Upper lobe of left lung (tissue), 4 donors: ENCODE measurements around the gene LDAH.

Source experiments
- EP300 ChIP-seq, 4 donors: sonication (generic); formaldehyde crosslinking; IDR thresholded peaks; one replicate each; pipeline ENCODE4 v1.5.1; 2017; ENCODE audit warnings: antibody characterized with exemption in 4 of 4, control low read depth in 2 of 4
- POLR2A ChIP-seq, 4 donors: fragments of 450-650 bp; IDR thresholded peaks; one replicate each; pipeline ENCODE4 v1.5.1; 2016 to 2017; ENCODE audit warnings: antibody characterized with exemption in 4 of 4, mild to moderate bottlenecking in 2 of 4
- TF ChIP-seq, protein P1 (sequence below), 6 experiments: fragments of 450-650 bp in 4 of 6; fragments of 200-600 bp in 2 of 6; sonication (generic) in 2 of 6; IDR thresholded peaks; one replicate each; pipeline ENCODE4 v1.5.1; 2016 to 2019; ENCODE audit warnings: antibody characterized with exemption in 6 of 6

- TF ChIP-seq EP300 (IDR thresholded peaks at IDR 0.05) (no peak), POLR2A (IDR thresholded peaks at IDR 0.05) (no peak)
- TF ChIP-seq, protein P1, sequence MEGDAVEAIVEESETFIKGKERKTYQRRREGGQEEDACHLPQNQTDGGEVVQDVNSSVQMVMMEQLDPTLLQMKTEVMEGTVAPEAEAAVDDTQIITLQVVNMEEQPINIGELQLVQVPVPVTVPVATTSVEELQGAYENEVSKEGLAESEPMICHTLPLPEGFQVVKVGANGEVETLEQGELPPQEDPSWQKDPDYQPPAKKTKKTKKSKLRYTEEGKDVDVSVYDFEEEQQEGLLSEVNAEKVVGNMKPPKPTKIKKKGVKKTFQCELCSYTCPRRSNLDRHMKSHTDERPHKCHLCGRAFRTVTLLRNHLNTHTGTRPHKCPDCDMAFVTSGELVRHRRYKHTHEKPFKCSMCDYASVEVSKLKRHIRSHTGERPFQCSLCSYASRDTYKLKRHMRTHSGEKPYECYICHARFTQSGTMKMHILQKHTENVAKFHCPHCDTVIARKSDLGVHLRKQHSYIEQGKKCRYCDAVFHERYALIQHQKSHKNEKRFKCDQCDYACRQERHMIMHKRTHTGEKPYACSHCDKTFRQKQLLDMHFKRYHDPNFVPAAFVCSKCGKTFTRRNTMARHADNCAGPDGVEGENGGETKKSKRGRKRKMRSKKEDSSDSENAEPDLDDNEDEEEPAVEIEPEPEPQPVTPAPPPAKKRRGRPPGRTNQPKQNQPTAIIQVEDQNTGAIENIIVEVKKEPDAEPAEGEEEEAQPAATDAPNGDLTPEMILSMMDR (IDR thresholded peaks at IDR 0.05): no peak
These were observed 158.9 kb downstream of the LDAH start for GRCh38 chr2:20664071-20664390.
